ENCODE results near the gene PLAC8L1.
A peak's percentile ranks its signal among the peaks of the same experiment; 100 is the strongest.

The PLAC8L1 gene

GRCh38 chr5:146082798-146083197, 22.6 kb downstream of the PLAC8L1 start:
- no peak for DNase-seq (ENCODE audit: low read depth)
- H3K4me3 ChIP-seq (ENCODE audit: low read length) = no peak overlapping the region
- no peak for TF ChIP-seq CTCF (IDR thresholded peaks at IDR 0.05; ENCODE audit: insufficient read depth, low read depth, low read length, missing control alignments)

GRCh38 chr5:146081556-146081955, 23.8 kb downstream of the PLAC8L1 start:
- TF ChIP-seq CTCF (IDR thresholded peaks at IDR 0.05; ENCODE audit: insufficient read depth, low read depth, low read length, missing control alignments) = no peak
- no peak for DNase-seq (ENCODE audit: low read depth)
- no peak overlapping the region for H3K4me3 ChIP-seq (ENCODE audit: low read length)

- no peak for TF ChIP-seq CTCF (IDR thresholded peaks at IDR 0.05; ENCODE audit: insufficient read depth, low read depth, low read length, missing control alignments)
- H3K4me3 ChIP-seq (ENCODE audit: low read length) = no peak overlapping the region
- DNase-seq (ENCODE audit: low read depth) = peak; percentile 39
Measured at GRCh38 chr5:146079695-146080373, 25.5 kb downstream of the PLAC8L1 start.

GRCh38 chr5:146078566-146078965, 26.8 kb downstream of the PLAC8L1 start:
- no peak for DNase-seq (ENCODE audit: low read depth)
- H3K4me3 ChIP-seq (ENCODE audit: low read length) = no peak overlapping the region
- TF ChIP-seq CTCF (IDR thresholded peaks at IDR 0.05; ENCODE audit: insufficient read depth, low read depth, low read length, missing control alignments) = no peak

- no peak for DNase-seq (ENCODE audit: low read depth)
Measured at GRCh38 chr5:146076455-146076854, 28.9 kb downstream of the PLAC8L1 start.

GRCh38 chr5:146076028-146076427, 29.3 kb downstream of the PLAC8L1 start:
- no peak overlapping the region for H3K4me3 ChIP-seq (ENCODE audit: low read length)
- no peak for DNase-seq (ENCODE audit: low read depth)
- TF ChIP-seq CTCF (IDR thresholded peaks at IDR 0.05; ENCODE audit: insufficient read depth, low read depth, low read length, missing control alignments) = no peak

More at GRCh38 chr5:146076455-146076854, 28.9 kb downstream of the PLAC8L1 start:
- H3K4me3 ChIP-seq (ENCODE audit: low read length) = no peak overlapping the region
- TF ChIP-seq CTCF (IDR thresholded peaks at IDR 0.05; ENCODE audit: insufficient read depth, low read depth, low read length, missing control alignments) = no peak
